Measurements from ENCODE around the gene BABAM2.

DNA sequence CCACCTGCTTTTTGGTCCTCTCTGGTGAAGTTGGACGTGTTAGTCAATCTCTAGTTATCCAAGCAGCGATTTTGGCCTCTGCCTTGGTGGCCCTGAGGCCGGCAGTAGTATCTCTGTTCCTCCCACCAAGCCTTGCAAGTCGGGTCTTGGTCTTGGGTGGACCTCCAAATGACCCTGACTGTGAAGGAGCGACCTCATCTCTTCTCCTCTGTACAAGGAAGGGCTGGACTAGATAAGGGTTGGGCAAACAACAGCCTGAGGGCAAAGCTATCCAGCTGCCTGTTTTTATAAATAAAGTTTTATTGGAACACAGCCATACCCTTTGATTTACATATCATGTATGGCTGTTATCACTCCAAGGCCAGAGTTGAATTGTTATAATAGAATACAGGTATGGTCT, 427.5 kb downstream of the BABAM2 start:
- TF ChIP-seq, protein P1, sequence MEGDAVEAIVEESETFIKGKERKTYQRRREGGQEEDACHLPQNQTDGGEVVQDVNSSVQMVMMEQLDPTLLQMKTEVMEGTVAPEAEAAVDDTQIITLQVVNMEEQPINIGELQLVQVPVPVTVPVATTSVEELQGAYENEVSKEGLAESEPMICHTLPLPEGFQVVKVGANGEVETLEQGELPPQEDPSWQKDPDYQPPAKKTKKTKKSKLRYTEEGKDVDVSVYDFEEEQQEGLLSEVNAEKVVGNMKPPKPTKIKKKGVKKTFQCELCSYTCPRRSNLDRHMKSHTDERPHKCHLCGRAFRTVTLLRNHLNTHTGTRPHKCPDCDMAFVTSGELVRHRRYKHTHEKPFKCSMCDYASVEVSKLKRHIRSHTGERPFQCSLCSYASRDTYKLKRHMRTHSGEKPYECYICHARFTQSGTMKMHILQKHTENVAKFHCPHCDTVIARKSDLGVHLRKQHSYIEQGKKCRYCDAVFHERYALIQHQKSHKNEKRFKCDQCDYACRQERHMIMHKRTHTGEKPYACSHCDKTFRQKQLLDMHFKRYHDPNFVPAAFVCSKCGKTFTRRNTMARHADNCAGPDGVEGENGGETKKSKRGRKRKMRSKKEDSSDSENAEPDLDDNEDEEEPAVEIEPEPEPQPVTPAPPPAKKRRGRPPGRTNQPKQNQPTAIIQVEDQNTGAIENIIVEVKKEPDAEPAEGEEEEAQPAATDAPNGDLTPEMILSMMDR (IDR thresholded peaks at IDR 0.05; ENCODE audit: borderline replicate concordance, extremely low read depth, low read length, poor library complexity, severe bottlenecking): no peak
- TF ChIP-seq EZH2 (IDR thresholded peaks at IDR 0.05; ENCODE audit: borderline replicate concordance, low read depth, low read length, severe bottlenecking): no peak

All from DND-41 (cell line).